PC-3 (cell line): Measurements from ENCODE around the gene DZIP1. TPM values are rescaled to one million over a fixed set of nuclear protein-coding genes. Genes with fewer than 3 reads are reported as not detected.

ENCODE experiments used
- ATAC-seq: fragments of 200-7000 bp; cut with Tn5 transposase; 2 replicates; pipeline ENCODE4 v1.9.1; 2020; ENCODE audit warnings: mild to moderate bottlenecking, moderate library complexity
- BruUV-seq: library from RNA; stranded (reverse); fragments of 400-500 nt; replicated peaks from 2 replicates; lab custom pipeline; 2021; lab: Mats Ljungman, UMichigan
- CTCF ChIA-PET: fragments of 300-600 bp; sonication (Branson Sonifier 250); formaldehyde crosslinking; loops from one replicate; lab custom pipeline; 2022; ENCODE audit warnings: antibody characterized with exemption; lab: Charles Lee
- POLR2A ChIA-PET: fragments of 300-600 bp; sonication (Branson Sonifier 250); formaldehyde crosslinking; loops from one replicate; lab custom pipeline; 2022; ENCODE audit warnings: antibody characterized with exemption; ENCODE audit not compliant: unreplicated experiment; lab: Charles Lee
- DNase-seq: peaks from one replicate; pipeline ENCODE4 v3.0.0-alpha.2; 2015
- H2AFZ ChIP-seq: fragments of 300-600 bp; sonication (generic); 2 replicates; pipeline ENCODE4 v1.6.0; 2016; ENCODE audit warnings: antibody characterized with exemption, low read length
- H3F3A ChIP-seq: fragments of 300-600 bp; sonication (generic); one replicate; pipeline ENCODE4 v1.6.0; 2017; ENCODE audit warnings: antibody characterized with exemption, low read length, control low read depth, mild to moderate bottlenecking; ENCODE audit not compliant: unreplicated experiment
- H3K27ac ChIP-seq: fragments of 300-600 bp; sonication (generic); 2 replicates; pipeline ENCODE4 v1.5.1; 2016; ENCODE audit warnings: mild to moderate bottlenecking, low read length
- H3K27me3 ChIP-seq: fragments of 300-600 bp; sonication (generic); 2 replicates; pipeline ENCODE4 v1.6.1; 2016; ENCODE audit warnings: low read length, mixed read lengths
- H3K36me3 ChIP-seq: fragments of 300-600 bp; sonication (generic); 2 replicates; pipeline ENCODE4 v1.6.1; 2016; ENCODE audit warnings: low read depth, mixed run types, low read length, mixed read lengths
- H3K4me1 ChIP-seq: fragments of 300-600 bp; sonication (generic); 2 replicates; pipeline ENCODE4 v1.5.1; 2016; ENCODE audit warnings: low read length; ENCODE audit not compliant: insufficient read depth
- H3K4me2 ChIP-seq: fragments of 300-600 bp; sonication (generic); 2 replicates; pipeline ENCODE4 v1.6.0; 2016; ENCODE audit warnings: low read length
- H3K4me3 ChIP-seq: fragments of 300-600 bp; sonication (generic); 2 replicates; pipeline ENCODE4 v1.5.1; 2016; ENCODE audit warnings: mild to moderate bottlenecking, low read length, mixed read lengths
- H3K79me2 ChIP-seq: fragments of 300-600 bp; sonication (generic); 2 replicates; pipeline ENCODE4 v1.6.1; 2017; ENCODE audit warnings: low read length, mixed read lengths
- H3K9ac ChIP-seq: fragments of 300-600 bp; sonication (generic); 2 replicates; pipeline ENCODE4 v1.6.0; 2016; ENCODE audit warnings: mild to moderate bottlenecking, low read length
- H3K9me2 ChIP-seq: fragments of 300-600 bp; sonication (generic); replicated peaks from 2 replicates; pipeline ENCODE4 v1.6.1; 2016; ENCODE audit warnings: mixed run types, low read length, mixed read lengths
- H3K9me3 ChIP-seq: fragments of 300-600 bp; sonication (generic); 2 replicates; pipeline ENCODE4 v1.6.1; 2016; ENCODE audit warnings: low read length, mixed read lengths
- H4K20me1 ChIP-seq: fragments of 300-600 bp; sonication (generic); 2 replicates; pipeline ENCODE4 v1.6.1; 2016; ENCODE audit warnings: low read length, mixed read lengths
- EZH2 ChIP-seq: fragments of 300-600 bp; sonication (generic); IDR thresholded peaks from one replicate; pipeline ENCODE4 v1.6.1; 2017; ENCODE audit warnings: antibody characterized with exemption, mild to moderate bottlenecking, low read length; ENCODE audit not compliant: unreplicated experiment
- EZH2phosphoT487 ChIP-seq: fragments of 300-600 bp; sonication (generic); IDR thresholded peaks from 2 replicates; pipeline ENCODE4 v1.6.1; 2018; ENCODE audit warnings: mild to moderate bottlenecking, antibody characterized with exemption, low read length, borderline replicate concordance
- intact Hi-C: fragments of 100-400 bp; cut with micrococcal nuclease; formaldehyde crosslinking; loops from 2 replicates; pipeline ENCODE4 v1.9.0; 2023
- total RNA-seq: library from RNA; depleted of rRNA; stranded (reverse); fragments of >200 nt; gene quantifications from 2 replicates; pipeline ENCODE4 v1.2.3, GENCODE V29; 2014
- TF ChIP-seq, protein P1 (sequence below): fragments of 300-600 bp; sonication (generic); conservative IDR thresholded peaks from 2 replicates; pipeline ENCODE4 v1.5.1; 2017; ENCODE audit warnings: antibody characterized with exemption, low read depth, mild to moderate bottlenecking, low read length

Gene DZIP1
- total RNA-seq, 1 experiment from 2014 or later, result 3.5 TPM

DNA sequence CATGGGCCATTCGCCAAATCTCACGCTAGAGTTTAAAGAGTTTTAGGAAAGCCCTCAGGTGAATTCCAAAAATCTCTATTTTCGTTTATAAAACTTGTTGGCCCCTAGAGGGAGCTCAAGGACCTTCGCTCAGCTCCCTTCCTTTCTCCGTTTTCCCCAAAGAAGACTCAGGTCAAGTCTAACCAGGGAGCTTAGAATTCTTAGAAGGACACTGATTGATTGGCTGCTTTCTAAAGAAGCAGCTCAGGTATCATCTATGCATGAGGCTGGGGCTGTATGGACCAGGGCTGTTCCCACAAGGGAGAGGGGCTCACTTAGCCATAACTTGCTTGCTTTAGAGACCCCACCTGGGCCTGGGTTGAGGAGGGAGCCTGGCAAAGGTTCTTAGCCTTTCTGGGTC, 20.5 kb downstream of the DZIP1 start:
- intact Hi-C loops, result loop anchor here (1.0 to 10.0 kb wide), 4 partner anchors 37 to 358 kb away; no protein-coding TSS in a partner anchor
- no peaks in the 10 kb centered on the region for H4K20me1 ChIP-seq

GRCh38 chr13:95623141-95623540, 21.4 kb downstream of the DZIP1 start:
- Histone ChIP-seq H3K9me2 (no peaks in the 10 kb centered on the region), H2AFZ (no peak overlapping the region), H3K4me3 (no peak overlapping the region), H3K9ac (no peak overlapping the region), H4K20me1 (no peaks in the 10 kb centered on the region), H3K4me1 (no peaks in the 10 kb centered on the region), H3K27ac (no peak overlapping the region), H3K9me3 (peaks cover 8% of the 10 kb centered on the region; the same call in 1 of the 2 replicates), H3K36me3 (peaks cover 7% of the 10 kb centered on the region; the same call in 1 of the 2 replicates), H3K27me3 (no peaks in the 10 kb centered on the region), H3K4me2 (no peak overlapping the region), H3K79me2 (no peaks in the 10 kb centered on the region), H3F3A (no peaks in the 10 kb centered on the region)
- no peak for ATAC-seq
- POLR2A ChIA-PET, result no interaction called here
- intact Hi-C loops, result loop anchor here (5.0 to 10.0 kb wide), 2 partner anchors 88 to 359 kb away; no protein-coding TSS in a partner anchor
- TF ChIP-seq EZH2 (no peak), EZH2phosphoT487 (no peak)
- TF ChIP-seq, protein P1, sequence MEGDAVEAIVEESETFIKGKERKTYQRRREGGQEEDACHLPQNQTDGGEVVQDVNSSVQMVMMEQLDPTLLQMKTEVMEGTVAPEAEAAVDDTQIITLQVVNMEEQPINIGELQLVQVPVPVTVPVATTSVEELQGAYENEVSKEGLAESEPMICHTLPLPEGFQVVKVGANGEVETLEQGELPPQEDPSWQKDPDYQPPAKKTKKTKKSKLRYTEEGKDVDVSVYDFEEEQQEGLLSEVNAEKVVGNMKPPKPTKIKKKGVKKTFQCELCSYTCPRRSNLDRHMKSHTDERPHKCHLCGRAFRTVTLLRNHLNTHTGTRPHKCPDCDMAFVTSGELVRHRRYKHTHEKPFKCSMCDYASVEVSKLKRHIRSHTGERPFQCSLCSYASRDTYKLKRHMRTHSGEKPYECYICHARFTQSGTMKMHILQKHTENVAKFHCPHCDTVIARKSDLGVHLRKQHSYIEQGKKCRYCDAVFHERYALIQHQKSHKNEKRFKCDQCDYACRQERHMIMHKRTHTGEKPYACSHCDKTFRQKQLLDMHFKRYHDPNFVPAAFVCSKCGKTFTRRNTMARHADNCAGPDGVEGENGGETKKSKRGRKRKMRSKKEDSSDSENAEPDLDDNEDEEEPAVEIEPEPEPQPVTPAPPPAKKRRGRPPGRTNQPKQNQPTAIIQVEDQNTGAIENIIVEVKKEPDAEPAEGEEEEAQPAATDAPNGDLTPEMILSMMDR, result no peak
- CTCF ChIA-PET, result interaction anchor here (1.3 to 2.0 kb wide), 2 partner anchors 38 to 211 kb away, joined by 22 read pairs; no protein-coding TSS in a partner anchor
- no TSS peak for BruUV-seq
- DNase-seq, result no peak

More for the DNA sequence above, 20.5 kb downstream of the DZIP1 start:
- no peak overlapping the region for H3K4me2 ChIP-seq
- ChIA-PET CTCF (interaction anchor here (0.6 to 2.0 kb wide), 7 partner anchors 37 to 210 kb away, joined by 3 to 22 read pairs (median 4); no protein-coding TSS in a partner anchor), POLR2A (interaction anchor here (1.1 kb wide), 1 partner anchor 210 kb away, joined by 6 read pairs; no protein-coding TSS in a partner anchor)
- no peaks in the 10 kb centered on the region for H3K27me3 ChIP-seq
- TF ChIP-seq EZH2phosphoT487, result no peak
- TF ChIP-seq, protein P1, result peak; percentile 59
- DNase-seq (peak; percentile 58), ATAC-seq (peak; percentile 70)
- no TSS peak for BruUV-seq
- H3K9me3 ChIP-seq, result peaks cover 8% of the 10 kb centered on the region; the same call in 1 of the 2 replicates
- H3K9ac ChIP-seq, result no peak overlapping the region
- no peaks in the 10 kb centered on the region for H3K9me2 ChIP-seq
- H3K36me3 ChIP-seq, result peaks cover 7% of the 10 kb centered on the region; the same call in 1 of the 2 replicates
- no peaks in the 10 kb centered on the region for H3F3A ChIP-seq
- no peaks in the 10 kb centered on the region for H3K4me1 ChIP-seq
- H3K27ac ChIP-seq, result no peak overlapping the region
- H2AFZ ChIP-seq, result no peak overlapping the region
- H3K4me3 ChIP-seq, result no peak overlapping the region
- no peaks in the 10 kb centered on the region for H3K79me2 ChIP-seq

GRCh38 chr13:95620825-95621498, 23.5 kb downstream of the DZIP1 start:
- Histone ChIP-seq H3K4me2 (no peak overlapping the region), H3K9me3 (no peaks in the 10 kb centered on the region), H3K79me2 (no peaks in the 10 kb centered on the region), H3K4me3 (no peak overlapping the region), H3K27ac (no peak overlapping the region), H4K20me1 (no peaks in the 10 kb centered on the region), H3K36me3 (no peaks in the 10 kb centered on the region), H3K27me3 (no peaks in the 10 kb centered on the region), H3K4me1 (no peaks in the 10 kb centered on the region), H3K9me2 (no peaks in the 10 kb centered on the region), H3F3A (no peaks in the 10 kb centered on the region), H2AFZ (no peak overlapping the region), H3K9ac (no peak overlapping the region)
- CTCF ChIA-PET, result no interaction called here
- intact Hi-C loops, result loop anchor here (5.0 to 10.0 kb wide), 2 partner anchors 86 to 361 kb away; no protein-coding TSS in a partner anchor
- POLR2A ChIA-PET, result interaction anchor here (0.5 to 0.6 kb wide), 2 partner anchors 67 to 105 kb away, joined by 3 read pairs; no protein-coding TSS in a partner anchor
- ATAC-seq (no peak), DNase-seq (no peak)
- TF ChIP-seq, protein P1, result no peak
- TF ChIP-seq EZH2, result no peak
- no peak for TF ChIP-seq EZH2phosphoT487
- no TSS peak for BruUV-seq
